Mammary epithelial cell (primary cell): ENCODE measurements around the gene KHDC1L.

Experiments
- EZH2 ChIP-seq: IDR thresholded peaks from 2 replicates; pipeline ENCODE4 v1.6.1; 2012; ENCODE audit warnings: low read length, inconsistent platforms, borderline replicate concordance
- TF ChIP-seq, protein P1 (sequence below), 2 donors: IDR thresholded peaks in 1 of 2; conservative IDR thresholded peaks in 1 of 2; 2 replicates each; pipeline ENCODE4 v1.5.1; 2011 to 2012; ENCODE audit warnings: inconsistent platforms in 2 of 2, low read length in 2 of 2, mild to moderate bottlenecking in 2 of 2, control low read depth in 1 of 2, low read depth in 1 of 2; ENCODE audit not compliant: insufficient read depth in 1 of 2; ENCODE audit errors: extremely low read depth in 1 of 2

DNA sequence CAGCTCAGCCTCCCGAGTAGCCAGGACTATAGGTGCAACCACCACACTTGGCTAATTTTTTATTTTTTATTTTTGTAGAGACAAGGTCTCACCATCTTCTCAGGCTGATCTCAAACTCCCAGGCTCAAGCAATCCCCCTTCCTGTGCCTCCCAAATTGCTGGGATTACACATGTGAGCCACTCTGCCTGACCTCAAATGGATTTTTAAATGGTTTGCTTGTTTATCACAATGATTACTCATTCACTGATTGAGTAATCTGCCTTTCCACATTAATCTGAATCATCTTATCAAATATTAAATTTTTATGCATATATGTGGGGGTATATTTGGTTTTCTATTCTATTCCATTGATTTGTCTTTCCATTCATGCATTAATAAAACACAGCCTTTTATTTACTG, 9.4 kb upstream of the KHDC1L start:
- TF ChIP-seq, protein P1, sequence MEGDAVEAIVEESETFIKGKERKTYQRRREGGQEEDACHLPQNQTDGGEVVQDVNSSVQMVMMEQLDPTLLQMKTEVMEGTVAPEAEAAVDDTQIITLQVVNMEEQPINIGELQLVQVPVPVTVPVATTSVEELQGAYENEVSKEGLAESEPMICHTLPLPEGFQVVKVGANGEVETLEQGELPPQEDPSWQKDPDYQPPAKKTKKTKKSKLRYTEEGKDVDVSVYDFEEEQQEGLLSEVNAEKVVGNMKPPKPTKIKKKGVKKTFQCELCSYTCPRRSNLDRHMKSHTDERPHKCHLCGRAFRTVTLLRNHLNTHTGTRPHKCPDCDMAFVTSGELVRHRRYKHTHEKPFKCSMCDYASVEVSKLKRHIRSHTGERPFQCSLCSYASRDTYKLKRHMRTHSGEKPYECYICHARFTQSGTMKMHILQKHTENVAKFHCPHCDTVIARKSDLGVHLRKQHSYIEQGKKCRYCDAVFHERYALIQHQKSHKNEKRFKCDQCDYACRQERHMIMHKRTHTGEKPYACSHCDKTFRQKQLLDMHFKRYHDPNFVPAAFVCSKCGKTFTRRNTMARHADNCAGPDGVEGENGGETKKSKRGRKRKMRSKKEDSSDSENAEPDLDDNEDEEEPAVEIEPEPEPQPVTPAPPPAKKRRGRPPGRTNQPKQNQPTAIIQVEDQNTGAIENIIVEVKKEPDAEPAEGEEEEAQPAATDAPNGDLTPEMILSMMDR (conservative IDR thresholded peaks at IDR 0.05 in 1 of 2, IDR thresholded peaks at IDR 0.05 in 1 of 2; ENCODE audit: extremely low read depth in 1 of 2, insufficient read depth in 1 of 2, low read depth in 1 of 2, low read length in 2 of 2): no peak
- TF ChIP-seq EZH2: no peak
